Subcutaneous preadipocyte (primary cell): ENCODE results near the gene CFAP100. TPM values are rescaled to one million over a fixed set of nuclear protein-coding genes. Genes with fewer than 3 reads are reported as not detected.

Experiments
- total RNA-seq: library from RNA; depleted of rRNA; stranded (reverse); fragments of >200 nt; gene quantifications from 2 replicates; pipeline ENCODE4 v1.2.3, GENCODE V29; 2012

Gene CFAP100
- not detected in 2 replicates for total RNA-seq

DNA sequence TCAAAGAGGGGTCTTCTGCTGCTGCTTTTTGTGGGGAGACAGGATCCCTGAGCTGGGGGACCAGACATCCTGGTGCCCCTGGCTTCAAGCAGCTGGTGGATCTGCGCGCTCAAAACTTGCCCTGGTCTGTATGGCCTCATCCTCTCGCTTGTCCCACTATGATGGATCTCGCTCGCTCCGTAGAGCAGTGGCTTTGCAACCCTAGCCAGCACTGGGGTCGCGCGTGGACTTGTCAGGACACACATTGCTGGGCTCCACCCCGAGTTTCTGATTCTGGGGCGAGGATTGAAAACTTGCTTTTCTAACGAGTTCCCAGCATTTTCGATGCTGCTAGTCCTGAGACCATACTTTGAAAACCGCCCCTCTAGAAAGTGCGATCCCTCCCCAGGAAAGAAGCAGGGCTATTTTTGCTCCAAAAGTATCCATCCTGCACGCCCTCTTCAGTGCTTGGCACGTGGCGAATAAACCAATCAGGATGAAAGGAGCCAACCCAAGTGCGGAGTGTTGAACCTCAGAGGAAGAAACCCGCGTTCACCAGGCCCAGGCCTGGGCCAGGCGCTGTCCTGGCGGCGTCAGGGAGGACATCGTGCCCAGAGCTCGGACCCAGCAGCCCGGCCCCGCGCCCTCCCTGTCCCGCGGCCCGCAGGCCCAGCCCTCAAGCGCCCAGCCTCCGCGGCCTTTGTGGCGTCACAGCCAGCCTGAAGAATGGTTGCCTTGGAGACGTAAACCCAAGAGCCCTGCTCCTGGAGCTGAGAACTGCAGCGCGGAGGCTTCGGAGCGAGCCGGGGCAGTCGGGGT is at the start of gene CFAP100:
Gene CFAP100 (plus strand): TSS at position 731 of the 798 bp plus-strand sequence. CDS start 1,092 bp downstream, outside the sequence.

DNA sequence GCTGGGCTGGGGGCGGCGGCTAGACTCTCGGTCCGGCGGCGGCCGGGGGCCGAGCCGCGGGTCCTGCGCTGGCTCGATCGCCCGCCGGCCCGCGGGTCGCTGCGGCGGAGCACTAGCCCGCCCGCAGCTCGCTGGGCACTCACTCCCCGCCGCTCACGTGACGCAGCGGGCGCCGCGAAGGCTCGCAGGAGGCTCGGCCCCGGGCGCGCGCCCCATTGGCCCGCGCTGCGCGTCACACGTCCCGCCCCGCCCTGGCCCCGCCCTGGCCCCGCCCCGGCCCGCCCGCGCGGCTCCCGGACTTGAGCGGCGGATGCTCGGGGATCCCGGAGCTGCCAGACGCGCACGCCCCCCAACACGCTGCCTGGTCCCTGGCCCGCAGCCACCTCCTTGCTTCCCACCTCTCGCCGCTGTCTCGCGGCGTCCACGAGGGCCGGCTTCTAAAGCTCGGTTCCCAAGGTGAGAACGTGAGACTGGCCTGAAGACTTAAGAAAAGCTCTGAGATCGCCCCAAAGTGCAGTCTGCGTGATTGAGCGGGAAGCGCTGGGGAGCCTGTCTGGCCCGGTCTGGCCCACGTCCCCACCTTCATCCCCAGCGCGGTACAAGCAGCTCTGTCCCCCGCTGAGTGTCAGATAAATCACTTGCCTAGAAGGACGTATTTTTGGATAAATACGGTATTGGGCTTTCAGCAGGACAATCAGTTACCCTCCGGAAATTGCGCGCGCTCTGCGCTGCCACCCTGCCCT is 37.2 kb upstream of the CFAP100 start, which contains the start of gene KLF15:
Gene KLF15 (minus strand): TSS at position 114 of the 743 bp plus-strand sequence. CDS start 4,486 bp downstream, outside the sequence.

DNA sequence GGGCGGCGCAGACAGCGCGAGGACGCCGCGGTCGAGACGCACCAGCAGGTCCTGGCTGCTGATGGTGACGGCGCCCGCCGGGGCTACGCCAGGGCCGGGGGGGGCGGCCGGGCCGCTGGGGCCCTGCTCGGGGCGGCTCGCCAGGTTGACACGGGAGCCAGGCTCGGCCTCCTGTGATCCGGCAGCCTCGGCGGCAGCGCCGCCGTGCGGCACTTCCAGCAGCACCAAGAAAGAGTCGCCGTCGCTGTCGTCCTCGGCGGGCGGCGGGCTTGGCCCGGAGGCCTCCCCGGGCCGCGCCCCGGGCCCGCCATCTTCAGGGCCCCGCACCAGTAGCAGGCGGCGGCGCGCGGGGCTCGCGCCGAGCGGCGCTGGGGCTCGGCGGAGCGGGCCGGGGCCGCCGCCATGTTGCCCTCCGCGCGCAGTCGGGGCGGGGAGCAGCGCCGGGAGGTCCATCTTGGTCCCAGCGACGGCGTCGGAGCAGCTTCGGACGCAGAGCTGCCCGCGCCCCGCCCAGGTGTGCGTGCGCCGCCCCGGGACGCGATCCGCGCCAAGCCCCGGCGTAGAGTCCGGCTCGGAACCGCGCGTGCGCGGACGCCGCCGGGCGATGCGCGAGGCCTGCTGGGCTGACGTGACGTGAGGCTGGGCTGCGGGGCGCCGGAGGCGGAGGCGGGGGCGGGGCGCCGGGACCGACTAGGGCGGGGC is 80.9 kb downstream of the CFAP100 start, which contains the start of gene ZXDC:
Gene ZXDC (minus strand): TSS at position 479 of the 702 bp plus-strand sequence. CDS start 26 bp downstream, at position 453.

Other genes with a start within 250 kb of the CFAP100 start
- gene ALDH1L1, start 214.3 kb upstream of the CFAP100 start, total RNA-seq: under 0.01 TPM in 1 of 2 replicates, not detected in the other
- 2.0 and 4.4 TPM in 2 replicates for gene KLF15, start 37.5 kb upstream of the CFAP100 start, total RNA-seq
- 15.8 and 27.8 TPM in 2 replicates for gene ZXDC, start 81.0 kb downstream of the CFAP100 start, total RNA-seq
- gene UROC1, start 122.9 kb downstream of the CFAP100 start, total RNA-seq: not detected in 2 replicates
- not detected in 2 replicates for gene CHST13, start 129.2 kb downstream of the CFAP100 start, total RNA-seq
- gene C3orf22, start 164.0 kb downstream of the CFAP100 start, total RNA-seq: not detected in 2 replicates